NCI-H1436 treated with DMSO at 0.1 percent for 48 hours (cell line): ENCODE results near the gene PIEZO2.
"Not testable (repeated sequence)": the region's sequence is repeated elsewhere in the genome, so short reads cannot be mapped to it uniquely, and the experiment has no call there.

ENCODE experiments used
- DNase-seq: peaks from one replicate; lab custom pipeline; 2025; lab: John Stamatoyannopoulos, UW

Gene PIEZO2

GRCh38 chr18:10893761-10894160 is 255.6 kb downstream of the PIEZO2 start:
- DNase-seq, result no peak

DNA sequence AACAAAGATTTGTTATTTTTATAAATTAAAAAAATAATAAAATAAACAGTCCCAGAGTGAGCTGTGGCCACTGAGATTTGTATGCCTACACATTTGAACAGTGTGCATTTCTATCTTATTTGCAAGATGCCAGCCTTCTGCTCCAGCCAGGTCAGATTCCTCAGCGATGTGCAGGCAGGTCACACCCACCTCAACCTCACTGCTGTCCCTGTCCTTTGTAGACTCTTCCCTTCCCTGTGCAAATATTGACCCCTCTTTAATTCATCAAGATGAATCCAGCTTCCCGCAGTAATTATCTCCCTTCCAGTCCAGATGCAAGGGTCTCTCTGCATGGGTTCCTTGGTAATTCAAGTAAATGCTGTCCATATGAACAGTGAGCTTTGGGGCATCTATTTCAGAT is 256.2 kb downstream of the PIEZO2 start:
- no peak for DNase-seq

DNA sequence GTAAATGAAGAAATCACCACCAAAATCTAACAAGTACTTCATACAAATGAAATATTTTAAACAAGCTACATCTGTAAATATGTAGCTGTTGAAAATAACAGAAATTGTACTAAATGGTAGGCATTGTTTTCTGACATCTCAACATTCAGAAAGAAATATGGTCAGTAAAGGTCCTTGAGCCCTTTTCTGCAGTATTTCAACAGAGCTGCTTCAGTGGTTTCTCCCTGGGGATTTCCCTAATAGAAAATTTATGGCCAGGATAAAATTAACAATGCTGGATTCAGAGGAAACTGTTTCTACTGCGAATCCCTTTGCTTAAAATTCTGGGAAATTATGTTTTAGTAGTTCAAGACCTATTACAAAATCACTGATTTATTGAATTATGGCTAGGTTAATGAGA is 256.6 kb downstream of the PIEZO2 start:
- DNase-seq, result no peak

- no peak for DNase-seq
Measured at GRCh38 chr18:10890022-10890421, 259.3 kb downstream of the PIEZO2 start.

GRCh38 chr18:10878703-10879102 is 270.7 kb downstream of the PIEZO2 start:
- no peak for DNase-seq

GRCh38 chr18:10877987-10878386 is 271.4 kb downstream of the PIEZO2 start:
- DNase-seq, result no peak

GRCh38 chr18:10875811-10876210 is 273.6 kb downstream of the PIEZO2 start:
- DNase-seq, result no peak

DNA sequence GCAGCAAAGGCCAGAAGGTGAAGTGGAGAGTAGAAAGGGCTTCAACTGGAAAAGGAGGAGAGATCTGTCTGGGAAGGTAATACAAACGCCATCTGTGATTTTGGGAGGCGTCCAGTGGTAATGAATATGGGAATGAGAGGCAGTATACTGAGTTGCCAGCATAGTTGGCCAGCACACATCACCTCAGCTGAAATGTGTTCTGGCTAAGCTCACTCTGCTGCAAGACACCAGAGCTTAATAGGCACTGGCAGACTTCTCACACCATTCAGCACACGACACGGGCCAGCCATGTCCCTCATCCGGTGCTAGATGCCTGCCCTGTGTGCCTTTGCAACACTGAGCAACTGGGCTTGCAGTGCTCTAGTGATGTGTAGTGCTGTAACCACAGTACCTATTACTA is 277.1 kb downstream of the PIEZO2 start:
- no peak for DNase-seq

- no peak for DNase-seq
Measured at GRCh38 chr18:10864722-10865121, 284.6 kb downstream of the PIEZO2 start.

- no peak for DNase-seq
Measured at GRCh38 chr18:10863026-10863425, 286.3 kb downstream of the PIEZO2 start.

- no peak for DNase-seq
Measured at GRCh38 chr18:10860928-10861327, 288.4 kb downstream of the PIEZO2 start.

GRCh38 chr18:10860382-10860781 is 289.0 kb downstream of the PIEZO2 start:
- DNase-seq, result no peak

DNA sequence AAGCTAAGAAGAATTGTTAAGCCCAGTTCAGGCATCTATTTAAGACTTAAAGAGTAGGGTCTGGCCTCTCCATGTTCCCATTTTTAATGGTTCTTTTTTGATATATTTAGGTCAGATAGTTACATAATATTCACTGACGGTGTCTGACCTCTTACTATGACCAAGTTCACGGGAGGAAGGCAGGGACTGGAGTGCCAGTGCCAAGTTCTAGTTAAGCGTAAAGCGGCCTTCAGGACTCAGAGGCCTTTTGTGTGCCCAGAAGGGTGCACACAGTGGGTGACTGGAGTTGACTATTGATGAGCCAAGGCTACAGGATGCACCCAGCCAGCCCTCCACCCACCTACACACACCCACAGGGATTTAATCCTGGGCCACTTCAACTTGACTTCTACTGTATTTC is 290.9 kb downstream of the PIEZO2 start:
- no peak for DNase-seq

DNA sequence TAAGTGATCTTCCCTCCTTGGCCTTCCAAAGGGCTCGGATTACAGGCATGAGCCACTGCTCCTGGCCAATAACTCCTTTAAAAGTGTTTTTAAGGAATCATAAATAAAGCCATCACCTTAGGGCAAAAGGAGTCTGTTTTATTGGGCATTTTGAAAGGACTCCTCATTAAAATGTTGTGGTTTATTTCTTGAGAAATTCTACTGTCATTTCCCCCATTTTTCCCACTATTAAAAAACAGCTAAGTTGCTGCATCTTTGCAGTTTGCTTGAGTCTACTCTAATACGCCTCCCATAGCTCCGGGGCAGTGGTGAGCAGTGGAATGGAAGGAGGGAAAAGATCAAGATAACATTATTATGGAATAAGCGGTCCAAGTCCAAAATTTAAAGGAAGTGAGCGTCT is 293.2 kb downstream of the PIEZO2 start:
- no peak for DNase-seq

GRCh38 chr18:10852385-10853303 is 296.7 kb downstream of the PIEZO2 start:
- DNase-seq, result no peak

GRCh38 chr18:10851824-10852319 is 297.5 kb downstream of the PIEZO2 start:
- DNase-seq, result no peak

GRCh38 chr18:10850840-10851239 is 298.5 kb downstream of the PIEZO2 start:
- DNase-seq, result no peak

- no peak for DNase-seq
Measured at GRCh38 chr18:10850216-10850615, 299.2 kb downstream of the PIEZO2 start.

GRCh38 chr18:10847907-10848306 is 301.5 kb downstream of the PIEZO2 start:
- DNase-seq, result no peak

DNA sequence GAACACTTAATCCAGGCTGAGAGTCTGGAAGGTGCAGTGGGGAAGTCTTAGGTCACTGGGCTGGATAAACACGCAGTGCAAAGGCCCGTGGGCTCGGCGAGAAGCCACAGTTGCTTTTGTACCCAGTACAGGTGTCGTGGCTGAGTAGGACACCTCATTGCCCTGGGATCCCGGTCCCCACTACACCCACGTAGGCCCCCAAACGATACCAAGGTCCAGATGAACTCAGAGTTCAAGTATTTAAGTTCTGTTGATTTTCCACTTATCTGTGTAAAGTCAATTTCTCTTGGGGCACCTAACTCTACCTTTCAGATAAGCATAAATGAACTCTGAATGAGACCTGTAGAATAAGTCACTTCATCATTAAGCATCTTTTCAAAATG is 302.0 kb downstream of the PIEZO2 start:
- no peak for DNase-seq

DNA sequence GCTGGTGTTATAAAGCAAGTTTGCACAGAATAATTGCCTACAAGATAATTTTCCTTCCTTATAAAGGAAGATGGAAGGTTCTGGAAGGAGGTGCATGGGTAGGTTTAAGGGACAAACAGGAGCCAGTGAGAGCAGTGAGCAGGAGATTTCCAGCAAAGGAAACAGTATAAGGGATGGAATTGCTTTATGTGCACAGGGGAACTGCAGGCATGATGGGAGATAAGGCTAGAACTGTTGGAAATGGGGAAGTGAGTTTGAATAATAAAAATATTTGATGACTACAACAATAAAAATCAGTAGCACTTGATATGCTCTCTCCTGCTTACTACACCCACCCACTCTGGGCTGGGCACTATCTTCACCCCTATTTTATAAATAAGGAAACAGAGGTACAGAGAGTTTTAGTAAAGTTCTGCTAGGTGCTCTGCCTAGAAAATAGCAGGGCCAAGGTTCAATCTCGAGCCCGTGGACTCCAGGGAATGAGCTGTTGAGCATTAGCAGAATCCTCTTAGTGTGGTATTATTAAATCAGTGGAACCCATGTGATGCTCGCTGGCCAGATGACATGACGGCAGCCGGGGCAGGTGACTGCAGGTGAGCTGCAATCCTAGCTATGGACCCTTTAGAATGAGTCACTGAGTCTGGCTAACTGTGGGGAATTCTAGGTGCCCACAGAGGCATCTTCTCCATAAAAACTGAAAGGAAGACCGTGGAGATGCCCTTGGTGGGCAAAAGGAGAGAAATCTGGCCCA is 302.5 kb downstream of the PIEZO2 start:
- no peak for DNase-seq

GRCh38 chr18:10846035-10846434 is 303.3 kb downstream of the PIEZO2 start:
- DNase-seq, result not testable (repeated sequence)

DNA sequence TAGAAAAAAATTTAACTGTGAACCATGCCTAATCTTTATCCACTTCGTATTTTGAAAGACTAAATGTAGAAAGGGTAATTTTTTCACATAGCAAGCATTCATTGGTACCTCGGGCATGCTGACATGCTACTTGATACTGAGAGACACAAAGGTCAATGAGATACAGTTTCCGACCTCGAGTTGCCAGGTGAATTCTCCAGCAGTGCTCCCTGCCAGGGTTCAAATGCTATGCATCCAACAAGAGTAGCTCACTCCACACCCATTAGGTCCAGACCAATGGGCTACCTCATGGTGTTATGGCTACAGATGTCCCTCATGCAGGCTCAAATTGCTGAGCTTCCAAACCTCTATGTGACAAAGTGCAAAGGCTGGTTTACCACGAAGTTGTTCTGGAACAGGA is 305.8 kb downstream of the PIEZO2 start:
- DNase-seq, result no peak
